Activated CD4-positive, alpha-beta T cell treated with anti-CD3 and anti-CD28 coated beads, Interleukin-2, Interleukin-4, amounts not matched to agents 100 ng/mL and 50 ng/mL, durations not matched to agents 16 hours and 8 hours (primary cell): ENCODE results near the gene CDH15.
A peak's percentile ranks its signal among the peaks of the same experiment; 100 is the strongest.

Source experiments
- DNase-seq: peaks from one replicate; pipeline ENCODE4 v3.0.0-alpha.2; 2020; ENCODE audit warnings: low spot score

Gene CDH15

GRCh38 chr16:89200124-89200849 is 28.7 kb downstream of the CDH15 start, which contains the start of gene SLC22A31:
Gene SLC22A31, minus strand, starts transcription at chr16:89200537. Its CDS starts 36 bp downstream, at chr16:89200501.
- no peak for DNase-seq

- no peak for DNase-seq
These were observed 29.4 kb downstream of the CDH15 start for GRCh38 chr16:89200850-89201411.

GRCh38 chr16:89201439-89202377 is 30.2 kb downstream of the CDH15 start:
- peak; percentile 81 for DNase-seq

- DNase-seq: no peak
These were observed 31.1 kb downstream of the CDH15 start for GRCh38 chr16:89202422-89203215.

GRCh38 chr16:89207993-89208392 is 36.4 kb downstream of the CDH15 start:
- DNase-seq: no peak

- no peak for DNase-seq
These were observed 38.0 kb downstream of the CDH15 start for GRCh38 chr16:89209522-89210044.

GRCh38 chr16:89210165-89210903 is 38.8 kb downstream of the CDH15 start:
- no peak for DNase-seq

- no peak for DNase-seq
These were observed 39.5 kb downstream of the CDH15 start for GRCh38 chr16:89210904-89211515.

- peak; percentile 80 for DNase-seq
These were observed 45.0 kb downstream of the CDH15 start for GRCh38 chr16:89216315-89217137.

GRCh38 chr16:89217138-89217387 is 45.5 kb downstream of the CDH15 start:
- no peak for DNase-seq

GRCh38 chr16:89217388-89218191 is 46.0 kb downstream of the CDH15 start, which contains the start of gene ZNF778:
Gene ZNF778, plus strand, starts transcription at chr16:89217703. Its CDS starts 3,425 bp downstream, at chr16:89221128.
- peak; percentile 82 for DNase-seq

GRCh38 chr16:89219365-89219764 is 47.8 kb downstream of the CDH15 start:
- DNase-seq: no peak

- no peak for DNase-seq
These were observed 50.1 kb downstream of the CDH15 start for GRCh38 chr16:89221604-89222003.

- DNase-seq: no peak
These were observed 51.4 kb downstream of the CDH15 start for GRCh38 chr16:89222931-89223330.

- no peak for DNase-seq
These were observed 53.1 kb downstream of the CDH15 start for GRCh38 chr16:89224665-89225064.

GRCh38 chr16:89230255-89230654 is 58.7 kb downstream of the CDH15 start:
- DNase-seq: no peak

GRCh38 chr16:89232107-89232506 is 60.6 kb downstream of the CDH15 start:
- no peak for DNase-seq

- no peak for DNase-seq
These were observed 62.3 kb downstream of the CDH15 start for GRCh38 chr16:89233678-89234490.
